Stimulated activated CD8-positive, alpha-beta memory T cell treated with anti-CD3 and anti-CD28 coated beads, Interleukin-2, amount 100 ng/mL, for 1 hour (primary cell): Measurements from ENCODE around the gene KRTAP29-1.
"Not testable (repeated sequence)": the region's sequence is repeated elsewhere in the genome, so short reads cannot be mapped to it uniquely, and the experiment has no call there.

Source experiments
- DNase-seq, 2 donors: peaks; one replicate each; pipeline ENCODE4 v3.0.0-alpha.2; 2020; ENCODE audit warnings: low read depth in 2 of 2

KRTAP29-1 gene

GRCh38 chr17:41301916-41302901, at the start of gene KRTAP29-1:
Gene KRTAP29-1 (minus strand): TSS chr17:41302851. CDS start chr17:41302851, 0 bp downstream.
- DNase-seq: no peak

GRCh38 chr17:41351177-41351576, 48.5 kb upstream of the KRTAP29-1 start:
- DNase-seq: no peak

- DNase-seq: not testable (repeated sequence)
Observed at GRCh38 chr17:41350381-41350878, 47.8 kb upstream of the KRTAP29-1 start, which contains the start of gene KRT33A. Gene KRT33A (minus strand): TSS chr17:41350828. CDS start chr17:41350767, 61 bp downstream.

DNA sequence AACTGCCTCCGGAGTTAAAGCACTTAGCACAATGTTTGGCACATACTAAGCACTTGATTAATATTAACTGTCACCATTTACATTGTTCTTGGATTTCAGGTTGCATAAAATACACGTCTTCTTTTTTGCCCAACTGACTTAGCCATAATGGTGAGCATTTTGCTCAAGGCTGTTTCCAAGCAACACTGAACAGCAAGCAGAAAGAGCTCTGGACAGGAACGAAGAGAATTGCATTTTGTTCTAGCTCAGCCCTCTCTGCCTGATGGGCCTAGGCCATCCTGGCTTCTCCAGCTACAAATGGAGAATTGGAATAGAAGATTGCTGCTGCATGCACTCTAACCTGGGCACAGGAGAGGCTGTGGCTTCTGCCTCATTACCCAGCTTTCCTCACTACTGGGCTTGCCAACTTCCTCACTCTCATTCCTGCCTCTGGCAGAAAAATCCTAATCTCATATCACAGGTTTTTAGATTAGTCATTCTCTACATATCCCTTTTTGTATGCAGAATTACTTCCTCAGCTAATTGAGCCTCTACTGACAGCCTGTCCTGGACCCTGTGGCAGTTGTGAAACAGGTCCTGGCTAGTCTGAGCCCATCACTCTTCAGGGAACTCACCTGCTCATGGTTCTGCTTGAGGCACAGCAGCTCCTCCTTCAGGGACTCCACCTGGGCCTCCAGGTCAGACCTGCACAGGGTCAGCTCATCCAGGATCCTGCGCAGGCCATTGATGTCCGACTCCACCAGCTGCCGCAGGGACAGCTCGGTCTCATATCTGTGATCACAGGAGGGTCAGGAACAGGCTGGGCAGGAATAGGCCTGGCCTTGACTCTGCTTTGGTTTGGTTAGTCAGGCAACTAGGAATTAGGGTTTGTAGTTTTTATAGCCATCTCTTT, 45.5 kb upstream of the KRTAP29-1 start:
- DNase-seq: no peak

- not testable (repeated sequence) for DNase-seq
Observed at GRCh38 chr17:41346421-41346820, 43.8 kb upstream of the KRTAP29-1 start.

DNA sequence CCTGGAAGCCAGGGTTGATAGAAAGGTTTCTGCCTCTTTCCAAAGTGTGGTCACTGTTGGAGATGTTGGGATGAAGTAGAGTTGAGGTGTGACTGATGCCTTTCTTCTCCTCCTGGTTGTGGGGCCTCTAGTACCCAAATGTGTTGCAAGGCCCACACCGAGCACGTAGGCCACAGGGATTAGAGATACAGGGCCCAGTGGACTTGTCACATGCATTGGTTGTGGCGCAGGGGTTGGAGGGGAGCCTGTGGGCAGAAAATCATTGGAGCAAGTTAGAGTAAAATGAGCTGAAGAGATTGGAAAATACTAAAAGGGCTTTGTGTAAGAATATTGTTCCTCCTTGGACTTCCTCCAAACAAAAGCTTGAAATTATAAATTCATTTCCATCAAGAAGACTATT, 43.3 kb upstream of the KRTAP29-1 start:
- no peak for DNase-seq

GRCh38 chr17:41343029-41343428, 40.4 kb upstream of the KRTAP29-1 start:
- no peak for DNase-seq

DNA sequence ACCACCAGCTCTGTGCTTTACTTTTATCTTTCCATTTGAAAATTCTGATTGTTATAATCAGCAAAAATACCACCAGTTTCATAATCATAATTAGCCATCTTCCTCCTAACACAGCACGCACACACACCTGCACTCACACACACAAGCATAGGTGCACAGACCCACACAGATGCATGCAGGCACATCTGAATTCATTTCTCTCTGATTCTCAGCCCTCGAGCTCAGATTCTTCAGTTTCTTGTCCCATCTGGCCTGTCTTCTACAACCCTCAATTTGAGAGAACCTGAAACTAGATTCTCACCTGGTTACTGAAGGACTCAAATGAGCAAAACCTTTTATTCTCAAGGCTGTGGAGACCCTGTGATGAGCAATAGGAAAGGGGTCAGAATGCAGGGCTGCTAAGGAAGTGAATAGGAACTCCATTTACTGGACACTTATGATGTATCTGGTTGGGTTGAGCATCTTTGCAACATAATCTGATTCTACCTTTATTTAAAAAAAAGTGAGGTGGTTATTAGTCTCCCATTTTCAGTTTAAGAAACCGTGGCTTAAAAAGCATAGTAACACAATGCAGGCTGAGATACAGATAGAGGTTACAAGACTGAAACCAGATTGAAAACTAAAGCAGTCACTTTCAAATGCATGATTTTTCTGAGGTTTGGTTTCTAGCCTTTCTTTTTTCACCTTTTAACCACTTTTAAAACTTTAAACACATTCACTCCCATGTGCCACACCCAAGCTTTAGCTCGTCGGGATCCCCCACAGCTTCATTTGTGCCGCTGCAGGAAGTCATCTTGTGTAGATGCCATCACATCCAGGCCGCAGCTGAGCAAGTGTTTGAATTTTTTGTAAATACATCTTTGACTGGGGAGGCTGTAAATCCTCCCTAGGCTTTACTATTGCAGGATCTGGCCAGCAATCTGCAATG, 38.5 kb upstream of the KRTAP29-1 start:
- DNase-seq: no peak

- DNase-seq: no peak
Observed at GRCh38 chr17:41340494-41340893, 37.8 kb upstream of the KRTAP29-1 start.

DNA sequence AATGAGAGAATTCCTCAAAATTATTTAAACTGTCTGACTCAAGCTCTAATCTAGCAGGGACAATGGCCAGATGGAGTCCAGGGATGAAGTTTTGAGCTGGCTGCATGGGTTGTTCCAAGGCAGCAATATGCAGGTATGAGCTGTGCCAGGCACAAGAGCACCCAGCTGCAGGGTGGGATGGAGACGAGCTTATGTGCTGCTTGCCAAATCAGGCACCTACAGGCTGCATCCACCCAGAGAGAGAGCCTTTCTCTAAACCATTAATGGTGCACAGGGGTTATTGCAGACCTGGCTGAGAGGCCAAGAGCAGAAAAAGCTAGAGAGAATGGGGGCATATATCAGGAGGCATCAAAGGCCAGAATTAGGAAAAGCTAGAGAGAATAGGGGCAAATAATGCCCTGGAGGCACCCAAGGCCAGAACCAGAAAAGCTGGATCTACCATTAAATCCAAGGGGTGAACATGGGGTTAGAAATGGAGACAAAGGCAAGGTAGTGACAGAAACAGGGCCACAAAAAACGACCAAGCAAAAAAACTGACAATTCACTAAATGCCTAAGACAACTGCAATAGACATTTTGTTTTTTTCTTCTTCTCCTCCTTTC, 37.0 kb upstream of the KRTAP29-1 start:
- no peak for DNase-seq

GRCh38 chr17:41338961-41339485, 36.4 kb upstream of the KRTAP29-1 start:
- DNase-seq: no peak

DNA sequence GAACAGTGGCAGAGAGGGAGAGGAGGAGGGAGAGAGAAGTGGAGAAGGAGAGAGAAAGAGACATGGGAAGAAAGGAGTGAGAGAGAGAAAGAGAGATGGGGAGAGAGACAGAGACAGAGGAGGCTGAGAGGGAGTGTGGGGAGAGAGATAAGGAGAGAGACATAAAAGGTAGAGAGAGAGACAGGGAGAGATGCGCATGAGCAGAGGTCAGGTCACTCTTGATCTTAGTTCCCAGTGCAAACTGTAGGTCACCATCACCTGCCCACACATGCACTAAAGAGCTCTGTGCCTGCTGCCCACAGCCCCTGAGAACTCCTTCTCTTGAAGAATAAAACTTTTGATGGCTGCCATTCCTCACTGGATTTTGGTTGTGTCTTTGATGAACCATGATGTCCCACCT, 33.1 kb upstream of the KRTAP29-1 start:
- no peak for DNase-seq

- no peak for DNase-seq
Observed at GRCh38 chr17:41334385-41335305, 32.0 kb upstream of the KRTAP29-1 start.

GRCh38 chr17:41333836-41334235, 31.2 kb upstream of the KRTAP29-1 start:
- DNase-seq: no peak

- DNase-seq: no peak
Observed at GRCh38 chr17:41333098-41333497, 30.4 kb upstream of the KRTAP29-1 start.

- no peak for DNase-seq
Observed at GRCh38 chr17:41332239-41332638, 29.6 kb upstream of the KRTAP29-1 start.

DNA sequence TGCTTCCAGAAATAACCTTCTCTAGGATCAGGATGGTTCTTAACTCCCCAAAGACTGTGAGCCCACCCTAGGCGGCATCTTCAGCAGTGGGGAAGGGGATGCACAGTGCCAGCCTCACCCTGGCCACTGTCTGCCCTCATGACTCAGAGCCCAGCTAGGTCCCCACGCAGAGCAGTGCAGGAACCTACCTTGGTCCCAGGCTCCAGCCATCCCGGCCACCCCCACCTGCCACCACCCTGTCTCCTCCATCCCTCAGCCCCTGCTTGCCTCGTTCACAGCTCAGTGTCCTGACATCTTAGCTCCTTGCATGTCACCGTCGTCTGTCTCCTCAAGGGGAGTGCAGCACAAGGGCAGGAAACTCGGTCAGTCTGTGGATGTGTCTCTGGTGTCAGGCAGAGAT, 29.0 kb upstream of the KRTAP29-1 start:
- DNase-seq: no peak

GRCh38 chr17:41329279-41329948, 26.8 kb upstream of the KRTAP29-1 start:
- DNase-seq: no peak

DNA sequence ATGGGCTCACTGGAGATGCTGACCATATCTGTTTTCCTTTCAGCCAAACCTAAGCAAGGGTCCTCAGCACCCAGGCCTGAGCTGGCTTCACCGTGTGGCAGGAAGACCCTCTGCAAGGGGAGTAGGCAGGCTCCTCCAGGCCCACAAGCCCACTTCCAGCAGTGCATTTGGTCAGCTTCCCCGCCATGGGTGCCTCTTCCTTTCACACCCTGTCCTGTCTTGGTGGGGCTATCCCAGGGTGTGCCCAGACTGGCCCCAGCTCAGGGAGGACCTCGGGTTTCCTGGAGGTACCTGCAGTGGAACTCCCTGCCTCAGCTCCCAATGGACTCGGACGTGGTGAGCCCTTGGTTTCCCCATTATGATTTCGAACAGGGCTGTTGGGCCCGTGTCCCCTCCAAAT, 25.6 kb upstream of the KRTAP29-1 start:
- no peak for DNase-seq
